Myocyte (in vitro differentiated cells): ENCODE results near the gene LSP1. TPM values are rescaled to one million over a fixed set of nuclear protein-coding genes. Genes with fewer than 3 reads are reported as not detected.
A peak's percentile ranks its signal among the peaks of the same experiment; 100 is the strongest.

Experiments
- DNase-seq: peaks from one replicate; pipeline ENCODE4 v3.0.0-alpha.2; 2012; ENCODE audit warnings: low read depth
- total RNA-seq: library from RNA; depleted of rRNA; stranded (reverse); fragments of >200 nt; gene quantifications from 2 replicates; pipeline ENCODE4 v1.2.3, GENCODE V29; 2014

The LSP1 gene
- total RNA-seq, 1 donor from 2014 or later: 407 TPM

- DNase-seq: no peak
Measured at GRCh38 chr11:1824221-1825038, 28.5 kb upstream of the LSP1 start.

DNA sequence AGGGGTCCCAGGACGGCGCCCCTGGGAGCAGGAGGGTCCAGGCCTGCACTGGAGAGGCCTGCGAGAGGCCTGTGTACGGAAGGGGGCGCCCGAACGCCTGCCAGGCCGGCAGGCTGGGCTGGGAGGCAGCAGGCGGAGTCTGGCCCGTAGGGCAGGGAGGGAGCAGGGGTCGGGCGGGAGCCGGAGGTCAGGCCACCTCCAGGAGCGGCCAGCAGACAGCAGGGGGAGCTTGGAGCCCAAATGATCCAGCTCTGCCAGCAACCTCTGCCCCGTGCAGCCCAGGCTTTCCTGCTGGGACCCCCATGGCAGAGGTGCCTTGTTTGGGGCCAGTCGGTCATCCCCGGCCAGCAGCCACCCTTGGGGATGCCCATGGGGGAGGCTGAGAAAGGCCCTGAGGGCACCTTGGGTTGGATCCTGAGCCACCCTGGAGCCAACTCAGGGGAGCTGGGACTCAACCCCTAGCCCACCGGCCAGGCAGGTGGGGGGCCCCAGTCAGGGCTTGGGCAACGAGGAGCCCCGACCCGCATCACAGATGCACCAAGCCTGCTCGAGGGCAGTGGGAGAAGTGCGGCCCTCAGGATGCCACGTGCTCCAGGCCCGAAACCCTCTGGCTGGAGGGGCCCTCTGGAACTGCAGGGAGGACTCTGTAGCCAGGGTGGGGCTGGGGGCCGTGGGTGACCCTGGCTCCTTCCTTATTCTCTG is 27.7 kb upstream of the LSP1 start:
- peak; percentile 54 for DNase-seq

GRCh38 chr11:1825785-1826451 is 27.0 kb upstream of the LSP1 start:
- DNase-seq: no peak

DNA sequence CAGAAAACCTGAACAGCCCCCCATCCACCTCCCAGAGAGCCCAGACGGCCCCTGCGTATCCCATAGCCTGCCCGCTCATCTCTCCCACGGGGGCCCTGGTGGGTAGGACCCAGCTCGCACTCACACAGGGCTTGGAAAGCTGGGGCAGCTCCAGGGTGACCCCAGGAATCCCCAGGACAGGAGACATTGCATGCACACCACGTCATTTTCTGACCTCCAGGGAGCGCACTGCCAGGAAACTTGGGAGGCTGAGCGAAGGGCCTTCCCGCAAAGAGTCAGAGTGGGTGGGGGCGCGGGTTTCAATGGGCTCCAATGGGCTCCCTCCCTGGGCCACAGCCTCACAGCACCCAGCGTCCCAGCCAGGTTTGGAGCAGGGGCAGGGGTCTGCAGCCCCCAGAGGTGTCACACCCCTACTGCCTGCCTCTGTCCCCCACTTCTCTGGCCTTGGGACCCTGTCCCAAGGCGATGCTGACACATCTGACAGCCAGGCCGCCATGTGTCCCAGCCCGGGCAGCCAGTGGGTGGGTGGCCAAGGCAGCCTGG is 26.3 kb upstream of the LSP1 start:
- DNase-seq: peak; percentile 91

DNA sequence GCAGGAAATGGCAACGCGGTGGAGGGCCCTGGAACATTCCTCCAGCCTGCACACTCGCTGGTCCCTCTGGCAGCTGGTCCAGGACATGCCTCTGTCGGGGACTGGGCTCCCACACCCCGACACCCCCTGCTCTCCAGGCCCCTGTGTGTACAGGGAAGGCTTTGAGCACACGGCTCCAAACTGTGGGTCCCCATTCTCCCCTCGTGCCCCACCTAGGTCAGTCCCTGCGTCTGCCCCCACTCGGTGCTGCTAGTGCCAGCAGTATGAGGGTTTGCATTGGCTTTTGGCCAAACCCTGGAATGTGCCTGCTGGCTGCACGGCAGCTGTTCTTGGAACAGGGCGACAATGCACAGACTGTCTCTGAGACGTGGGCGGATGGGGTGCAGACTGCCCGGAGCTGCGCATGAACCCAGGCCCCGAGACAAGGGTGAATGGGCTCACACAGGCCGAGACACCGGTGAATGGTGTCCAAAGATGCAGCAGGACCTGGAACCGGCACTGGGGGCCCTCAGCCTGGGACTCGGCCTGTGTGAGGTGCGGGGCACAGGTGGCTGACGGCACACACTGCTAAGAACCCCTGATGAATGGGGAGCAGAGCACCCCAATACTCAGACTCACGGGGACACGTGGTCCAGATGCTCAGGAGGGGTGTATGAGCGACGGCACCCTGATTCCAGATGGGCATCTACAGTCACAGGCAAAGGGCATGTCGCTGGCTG is 25.6 kb upstream of the LSP1 start:
- peak; percentile 97 for DNase-seq

DNA sequence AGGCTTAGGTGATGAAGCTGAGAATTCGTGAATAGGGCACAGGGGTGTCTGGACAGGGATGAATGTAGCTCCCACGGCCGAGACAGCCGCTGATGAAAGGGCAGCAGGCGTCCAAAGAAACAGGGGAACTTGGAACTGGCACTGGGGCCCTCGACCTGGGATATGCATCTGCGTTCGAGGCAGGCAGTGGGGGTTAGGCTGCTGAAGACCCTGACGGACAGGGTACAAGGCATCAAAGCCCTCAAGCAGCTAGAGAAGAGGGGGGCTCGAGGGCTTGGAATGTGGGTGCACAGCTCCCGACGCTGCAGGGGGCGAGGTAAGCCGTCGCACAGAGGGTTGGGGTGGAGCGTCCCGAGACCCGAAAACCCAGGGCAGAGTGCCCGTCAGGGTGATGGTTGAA is 25.0 kb upstream of the LSP1 start:
- no peak for DNase-seq

- no peak for DNase-seq
Measured at GRCh38 chr11:1828542-1828941, 24.3 kb upstream of the LSP1 start.

- peak; percentile 89 for DNase-seq
Measured at GRCh38 chr11:1829039-1829820, 23.7 kb upstream of the LSP1 start.

GRCh38 chr11:1830004-1830321 is 22.9 kb upstream of the LSP1 start:
- no peak for DNase-seq

DNA sequence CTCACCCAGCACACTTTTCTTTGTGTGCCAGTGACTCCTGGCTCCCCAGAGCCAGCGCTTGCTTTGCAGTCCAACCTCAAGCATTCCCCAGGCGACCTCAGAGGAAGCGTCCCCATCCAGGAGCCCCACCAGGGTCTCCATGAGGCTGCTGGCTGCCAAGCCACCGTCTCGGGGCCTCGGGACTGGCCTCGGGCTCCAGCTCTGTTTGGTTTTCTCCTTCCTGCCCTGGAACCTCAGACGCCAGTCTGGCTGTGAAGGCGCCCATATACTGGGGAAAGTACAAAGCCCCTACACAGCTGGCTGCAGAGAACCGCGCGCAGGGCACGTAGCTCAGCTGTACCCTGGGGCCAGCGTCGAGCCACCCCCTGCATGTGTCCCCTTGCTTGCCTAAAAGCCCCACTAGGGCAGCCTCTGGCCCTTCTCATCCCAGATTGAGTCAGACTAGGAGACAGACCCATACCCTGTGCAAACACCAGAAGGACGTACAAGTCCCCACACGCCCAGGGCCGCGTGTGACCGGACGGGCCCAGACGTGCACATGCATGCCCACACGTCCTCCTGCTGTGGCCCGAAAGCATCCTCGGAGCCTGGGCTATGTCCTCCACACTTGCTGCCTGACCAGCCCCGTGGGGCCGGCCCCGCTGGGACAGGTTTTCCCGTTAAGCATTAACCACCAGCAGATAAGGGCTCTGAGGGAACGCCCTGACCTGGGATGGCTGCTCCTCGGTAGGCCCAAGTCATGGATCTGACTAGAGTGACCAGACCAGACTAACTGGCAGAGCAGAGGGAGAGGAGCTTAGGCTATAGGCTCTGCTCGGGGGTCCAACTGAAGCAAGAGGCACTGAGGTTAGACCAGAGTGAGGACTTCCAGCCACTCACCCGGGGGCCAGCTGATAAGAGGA is 22.3 kb upstream of the LSP1 start:
- DNase-seq: peak; percentile 76

- DNase-seq: no peak
Measured at GRCh38 chr11:1831338-1832210, 21.3 kb upstream of the LSP1 start.

- no peak for DNase-seq
Measured at GRCh38 chr11:1832211-1832919, 20.5 kb upstream of the LSP1 start.

DNA sequence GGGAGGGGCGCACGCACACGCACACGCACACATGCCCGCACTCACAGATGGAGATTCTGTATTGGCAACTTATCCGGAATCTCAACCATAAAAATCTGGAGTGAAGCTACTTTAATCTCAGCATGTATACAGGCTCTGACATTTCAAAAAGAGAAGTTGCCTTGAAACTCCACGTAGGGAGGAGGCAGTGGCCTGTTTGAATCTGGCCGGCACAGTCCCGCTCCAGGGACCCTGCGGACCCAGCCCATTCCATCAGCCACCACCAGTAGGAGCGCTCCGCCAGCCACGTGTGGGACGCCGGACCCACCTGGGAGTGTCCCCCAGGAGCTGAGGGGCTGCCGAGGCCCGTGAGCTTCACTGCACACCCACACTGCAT is 20.0 kb upstream of the LSP1 start:
- DNase-seq: no peak

GRCh38 chr11:1834062-1834610 is 18.7 kb upstream of the LSP1 start:
- no peak for DNase-seq

DNA sequence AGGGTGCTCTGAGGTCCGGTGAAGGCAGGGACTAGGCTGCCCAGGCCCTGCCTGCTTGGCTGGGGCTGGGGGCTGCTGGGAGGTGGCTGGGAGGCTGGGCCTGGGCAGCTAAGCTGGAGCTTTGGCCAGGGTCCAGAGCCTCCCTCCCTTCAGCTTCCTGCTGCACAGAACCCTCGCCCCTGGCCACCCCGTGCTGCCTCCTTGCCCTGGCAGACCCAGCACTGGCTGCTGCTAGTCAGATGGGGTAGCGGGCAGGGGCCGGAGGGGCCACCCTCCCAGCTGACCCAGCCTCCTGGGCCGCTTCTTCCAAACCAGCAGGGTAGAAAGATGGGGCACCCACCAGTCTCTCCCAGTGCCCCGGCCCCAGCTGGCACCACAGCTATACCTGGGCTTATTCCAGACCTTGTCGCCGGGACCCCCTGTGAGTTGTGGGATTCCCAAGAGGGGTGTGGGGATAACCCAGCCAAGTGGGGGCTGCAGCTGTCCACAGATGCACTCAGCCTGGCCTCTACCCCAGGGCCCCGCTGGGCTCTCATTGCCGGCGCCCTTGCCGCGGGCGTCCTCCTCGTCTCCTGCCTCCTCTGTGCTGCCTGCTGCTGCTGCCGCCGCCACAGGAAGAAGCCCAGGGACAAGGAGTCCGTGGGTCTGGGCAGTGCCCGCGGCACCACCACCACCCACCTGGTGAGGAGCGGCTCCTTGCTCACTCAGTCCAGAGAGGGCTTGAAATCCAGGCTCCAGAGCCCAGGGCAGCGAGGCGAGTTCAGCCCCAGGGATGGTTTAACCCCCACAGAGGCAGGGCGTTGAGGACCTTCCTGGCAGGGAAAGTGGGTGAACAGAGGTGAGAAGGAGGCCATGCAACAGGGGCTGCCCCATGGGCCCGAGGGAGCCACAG is 17.9 kb upstream of the LSP1 start, which contains the start of gene SYT8:
SYT8 (plus strand) TSS at position 212 of the 892 bp plus-strand sequence; CDS start at position 328, 116 bp downstream.
- no peak for DNase-seq

GRCh38 chr11:1835671-1836010 is 17.2 kb upstream of the LSP1 start:
- DNase-seq: no peak
